ENCODE measurements around the gene HSD17B7. TPM values are rescaled to one million over a fixed set of nuclear protein-coding genes. Genes with fewer than 3 reads are reported as not detected.
"Not testable (repeated sequence)": the region's sequence is repeated elsewhere in the genome, so short reads cannot be mapped to it uniquely, and the experiment has no call there.

The HSD17B7 gene
- total and polyA plus RNA-seq, 2 experiments from 2014 or later, result 4.0 to 5.5 TPM

DNA sequence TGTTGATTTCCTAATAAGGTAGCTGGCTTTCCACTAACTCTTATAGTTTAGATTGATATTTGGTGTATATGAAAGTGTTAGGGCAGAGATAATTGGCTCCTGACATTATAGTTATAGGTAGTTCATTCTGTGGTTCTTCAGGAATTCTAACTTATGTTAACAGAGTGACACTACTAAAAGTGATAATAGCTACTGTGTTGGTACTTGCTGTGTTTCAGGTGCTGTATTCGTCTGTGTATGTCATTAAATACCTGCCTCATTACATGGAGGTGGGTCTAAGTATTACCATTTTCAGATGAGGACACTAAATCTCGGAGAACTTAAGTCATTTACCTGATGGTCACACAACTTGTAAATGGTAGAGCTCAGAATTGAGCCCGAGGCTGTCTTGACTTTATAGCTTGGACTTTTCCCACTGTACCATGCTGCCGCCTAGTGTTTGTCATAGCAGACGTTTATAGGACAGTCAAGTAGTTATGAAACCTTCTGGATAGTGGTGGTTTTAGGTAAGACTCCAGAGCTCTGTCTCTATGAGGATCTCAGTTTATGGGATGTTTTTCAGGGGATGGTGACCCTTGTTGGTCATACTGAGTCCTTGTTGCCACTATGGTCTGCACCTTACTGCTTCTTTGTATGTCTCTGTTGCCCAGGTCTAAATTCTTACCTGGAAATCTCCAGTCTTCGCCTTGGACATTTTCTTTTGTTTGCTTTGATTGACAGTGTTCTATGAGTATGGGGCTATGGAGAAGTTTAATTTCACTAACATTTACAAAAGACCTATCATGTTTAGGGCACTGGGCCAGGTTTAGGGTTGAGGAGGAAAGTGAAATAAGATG is 9.7 kb downstream of the HSD17B7 start:
- not testable (repeated sequence) for H3K27ac ChIP-seq; H2AFZ ChIP-seq; H4K20me1 ChIP-seq (ENCODE audit: insufficient read depth); H3K4me2 ChIP-seq (ENCODE audit: unreplicated experiment); H3K36me3 ChIP-seq (ENCODE audit: low read depth); H3K4me1 ChIP-seq (ENCODE audit: insufficient read depth); H3K27me3 ChIP-seq (replicated peaks; ENCODE audit: insufficient read depth); H3K4me3 ChIP-seq; H3F3A ChIP-seq (ENCODE audit: insufficient read depth); H3K9me3 ChIP-seq (ENCODE audit: low read depth); H3K9me2 ChIP-seq (ENCODE audit: insufficient read depth); H3K9ac ChIP-seq; H3K79me2 ChIP-seq (ENCODE audit: insufficient read depth)
- peak; percentile 83 for DNase-seq
- in situ Hi-C loops (cut with MboI), result loop anchor here (25.0 kb wide), 1 partner anchor 438 kb away; no protein-coding TSS in a partner anchor
- WGBS, 2 experiments (ENCODE audit: low coverage in 1 of 2, low lambda C conversion rate in 2 of 2, missing lambda C conversion rate in 2 of 2), result 31 to 33% methylated on average over 6 of the region's 6 CpGs

- H3K4me2 ChIP-seq (ENCODE audit: unreplicated experiment); H3K9me3 ChIP-seq (ENCODE audit: low read depth); H3K4me1 ChIP-seq (ENCODE audit: insufficient read depth); H3K79me2 ChIP-seq (ENCODE audit: insufficient read depth); H4K20me1 ChIP-seq (ENCODE audit: insufficient read depth); H3K9ac ChIP-seq; DNase-seq; H3K36me3 ChIP-seq (ENCODE audit: low read depth); H3K27ac ChIP-seq; H3K4me3 ChIP-seq; H2AFZ ChIP-seq; H3K27me3 ChIP-seq (replicated peaks; ENCODE audit: insufficient read depth); H3F3A ChIP-seq (ENCODE audit: insufficient read depth); H3K9me2 ChIP-seq (ENCODE audit: insufficient read depth): not testable (repeated sequence)
- in situ Hi-C loops (cut with MboI), result loop anchor here (25.0 kb wide), 1 partner anchor 445 kb away; no protein-coding TSS in a partner anchor
- WGBS, 2 experiments (ENCODE audit: low coverage in 1 of 2, low lambda C conversion rate in 2 of 2, missing lambda C conversion rate in 2 of 2), result 88 to 95% methylated on average over 1 to 2 of the region's 2 CpGs
These were observed 17.0 kb downstream of the HSD17B7 start for GRCh38 chr1:162807503-162807902.

GRCh38 chr1:162812357-162812756 is 21.9 kb downstream of the HSD17B7 start:
- H3K79me2 ChIP-seq (ENCODE audit: insufficient read depth); H3K4me2 ChIP-seq (ENCODE audit: unreplicated experiment); H3K9ac ChIP-seq; DNase-seq; H3K27ac ChIP-seq; H3K4me1 ChIP-seq (ENCODE audit: insufficient read depth); H3K4me3 ChIP-seq; H2AFZ ChIP-seq; H3K9me3 ChIP-seq (ENCODE audit: low read depth); H3F3A ChIP-seq (ENCODE audit: insufficient read depth); H4K20me1 ChIP-seq (ENCODE audit: insufficient read depth); H3K36me3 ChIP-seq (ENCODE audit: low read depth); H3K9me2 ChIP-seq (ENCODE audit: insufficient read depth); H3K27me3 ChIP-seq (replicated peaks; ENCODE audit: insufficient read depth): not testable (repeated sequence)
- WGBS, 2 experiments (ENCODE audit: low coverage in 1 of 2, low lambda C conversion rate in 2 of 2, missing lambda C conversion rate in 2 of 2), result 100% methylated on average over 2 of the region's 2 CpGs
- in situ Hi-C loops (cut with MboI), result loop anchor here (25.0 kb wide), 1 partner anchor 450 kb away; no protein-coding TSS in a partner anchor

DNA sequence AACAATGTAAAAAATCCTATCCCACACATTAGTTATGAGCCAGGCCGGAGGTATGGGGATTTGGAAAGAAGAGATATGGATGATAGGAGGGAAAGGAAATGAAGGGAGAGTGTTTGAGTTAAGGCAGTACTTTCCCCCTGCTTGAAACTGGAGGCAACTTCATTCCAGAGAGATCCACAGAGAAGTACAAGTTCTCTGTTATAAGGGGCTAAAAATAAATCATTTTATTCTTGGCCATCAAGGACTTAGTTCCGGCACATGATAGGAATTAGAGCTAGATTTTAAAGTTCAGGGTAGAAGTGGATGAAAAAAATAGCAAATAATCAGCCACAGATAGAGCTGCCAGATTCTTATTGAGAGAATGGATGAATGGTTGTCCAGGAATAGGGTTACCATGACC is 27.6 kb downstream of the HSD17B7 start:
- H3K27ac ChIP-seq; H3K9me3 ChIP-seq (ENCODE audit: low read depth); H4K20me1 ChIP-seq (ENCODE audit: insufficient read depth); H3K9me2 ChIP-seq (ENCODE audit: insufficient read depth); H3K9ac ChIP-seq; H3K4me2 ChIP-seq (ENCODE audit: unreplicated experiment); H3K79me2 ChIP-seq (ENCODE audit: insufficient read depth); H3F3A ChIP-seq (ENCODE audit: insufficient read depth); DNase-seq; H3K4me1 ChIP-seq (ENCODE audit: insufficient read depth); H3K4me3 ChIP-seq; H3K36me3 ChIP-seq (ENCODE audit: low read depth); H3K27me3 ChIP-seq (replicated peaks; ENCODE audit: insufficient read depth); H2AFZ ChIP-seq: not testable (repeated sequence)
- in situ Hi-C loops (cut with MboI), result loop anchor here (25.0 kb wide), 1 partner anchor 456 kb away; no protein-coding TSS in a partner anchor
- 95% methylated on average over 2 of the region's 2 CpGs for WGBS, 2 experiments (ENCODE audit: low coverage in 1 of 2, low lambda C conversion rate in 2 of 2, missing lambda C conversion rate in 2 of 2)

DNA sequence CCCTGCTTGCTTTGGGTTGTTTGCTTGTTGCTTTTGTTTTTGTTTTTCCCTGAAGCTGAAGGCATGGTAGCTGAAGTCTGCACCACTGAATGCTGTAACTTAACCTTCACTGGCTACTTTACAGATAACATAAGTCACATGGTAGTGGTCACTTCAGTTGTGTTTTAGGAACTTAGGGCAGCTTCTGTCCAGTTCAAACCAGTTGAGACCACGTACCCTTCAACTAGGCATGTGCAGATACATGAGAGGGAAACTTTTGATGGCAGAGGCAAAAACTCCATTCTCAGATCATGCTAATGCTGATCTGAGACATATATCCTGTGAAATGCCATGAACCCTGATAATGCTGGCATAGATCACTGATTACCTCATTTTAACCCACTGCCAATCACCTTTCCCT is 28.2 kb downstream of the HSD17B7 start:
- not testable (repeated sequence) for H4K20me1 ChIP-seq (ENCODE audit: insufficient read depth); H3K9me2 ChIP-seq (ENCODE audit: insufficient read depth); H3K9me3 ChIP-seq (ENCODE audit: low read depth); H3K27me3 ChIP-seq (replicated peaks; ENCODE audit: insufficient read depth); H3K4me1 ChIP-seq (ENCODE audit: insufficient read depth); H3F3A ChIP-seq (ENCODE audit: insufficient read depth); DNase-seq; H3K4me2 ChIP-seq (ENCODE audit: unreplicated experiment); H3K4me3 ChIP-seq; H3K36me3 ChIP-seq (ENCODE audit: low read depth); H3K9ac ChIP-seq; H2AFZ ChIP-seq; H3K79me2 ChIP-seq (ENCODE audit: insufficient read depth); H3K27ac ChIP-seq
- in situ Hi-C loops (cut with MboI), result loop anchor here (25.0 kb wide), 1 partner anchor 456 kb away; no protein-coding TSS in a partner anchor
- WGBS, 2 experiments (ENCODE audit: low coverage in 1 of 2, low lambda C conversion rate in 2 of 2, missing lambda C conversion rate in 2 of 2), result 91 to 95% methylated on average over 1 of the region's 1 CpG
